DMS79 (cell line): ENCODE data around the gene TMEM245.
A peak's percentile ranks its signal among the peaks of the same experiment; 100 is the strongest.

Experiments
- DNase-seq: peaks from one replicate; lab custom pipeline; 2025; lab: John Stamatoyannopoulos, UW

The TMEM245 gene

GRCh38 chr9:109119439-109120203 is at the start of gene TMEM245:
TMEM245 (minus strand) TSS chr9:109119947; CDS start chr9:109119913, 34 bp downstream.
- peak; percentile 94 for DNase-seq

DNA sequence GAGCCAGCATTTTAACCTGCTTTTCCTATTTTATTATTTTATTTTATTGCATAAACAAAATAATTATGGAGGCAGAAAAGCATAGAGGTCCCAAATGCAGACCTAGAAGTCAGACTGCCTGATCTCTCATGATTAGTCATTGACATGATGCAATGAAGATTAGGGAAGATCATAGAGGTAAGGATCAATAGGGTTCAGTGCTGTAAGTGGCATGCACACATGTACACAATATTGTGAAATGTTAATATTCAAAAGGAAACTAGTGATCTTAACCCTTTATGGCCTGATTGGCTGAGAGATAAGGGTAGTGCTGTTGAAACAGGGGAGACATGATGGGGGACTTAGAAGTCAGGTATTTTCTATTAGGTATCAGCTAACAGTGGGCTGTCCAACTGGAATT is 48.4 kb upstream of the TMEM245 start:
- no peak for DNase-seq

DNA sequence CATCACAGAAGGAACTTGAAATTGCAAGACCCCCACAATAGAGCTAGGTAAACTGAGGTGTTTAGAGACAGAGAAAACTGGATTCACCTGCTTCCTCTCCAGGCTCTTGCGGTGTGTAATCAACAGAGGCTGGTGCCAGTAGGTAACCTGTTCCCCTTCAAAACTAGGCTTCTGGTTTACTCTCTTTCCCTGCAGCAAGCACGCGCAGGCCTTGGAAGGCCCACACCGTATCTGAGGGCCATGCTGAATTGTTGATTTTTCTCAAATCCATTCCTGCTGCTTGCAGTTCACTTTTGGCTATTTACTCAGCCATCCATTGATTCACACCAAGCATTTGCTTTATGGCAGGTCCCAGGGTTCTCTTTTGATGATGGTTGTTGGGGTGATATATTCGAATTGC is 48.0 kb upstream of the TMEM245 start:
- no peak for DNase-seq

- DNase-seq = no peak
Observed at GRCh38 chr9:109166771-109167601, 47.2 kb upstream of the TMEM245 start, which contains the start of gene FRRS1L. FRRS1L (minus strand) TSS chr9:109167249; CDS start chr9:109167138, 111 bp downstream.

DNA sequence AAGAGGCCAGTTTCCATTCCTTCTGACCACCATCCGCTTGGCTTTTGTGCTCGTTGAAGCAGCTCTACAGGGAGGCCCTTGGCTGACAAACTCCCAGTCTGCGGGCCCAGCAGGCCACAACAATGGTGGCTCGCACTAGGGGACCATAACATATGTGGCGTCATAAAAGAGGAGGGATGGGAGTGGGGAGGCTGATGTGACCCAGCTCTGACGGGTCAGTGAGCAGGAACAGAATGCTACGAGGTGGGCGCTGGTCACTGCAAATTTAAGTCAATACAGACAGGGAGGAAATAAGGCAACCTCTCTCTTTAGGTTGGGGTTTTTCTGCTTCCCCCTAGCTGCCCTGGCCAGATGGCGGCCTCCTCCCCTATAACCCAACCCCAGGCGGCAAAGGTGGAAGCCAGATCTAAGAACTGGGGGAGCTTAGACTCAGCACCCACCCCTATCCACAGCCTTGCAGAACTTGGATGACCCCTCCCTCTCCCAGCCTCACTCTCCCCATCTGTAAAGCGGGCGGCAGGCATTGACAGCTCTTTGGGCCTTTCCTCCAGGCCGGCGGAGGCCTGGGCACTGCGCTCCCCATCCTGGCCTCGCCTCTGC is 46.5 kb upstream of the TMEM245 start:
- no peak for DNase-seq

DNA sequence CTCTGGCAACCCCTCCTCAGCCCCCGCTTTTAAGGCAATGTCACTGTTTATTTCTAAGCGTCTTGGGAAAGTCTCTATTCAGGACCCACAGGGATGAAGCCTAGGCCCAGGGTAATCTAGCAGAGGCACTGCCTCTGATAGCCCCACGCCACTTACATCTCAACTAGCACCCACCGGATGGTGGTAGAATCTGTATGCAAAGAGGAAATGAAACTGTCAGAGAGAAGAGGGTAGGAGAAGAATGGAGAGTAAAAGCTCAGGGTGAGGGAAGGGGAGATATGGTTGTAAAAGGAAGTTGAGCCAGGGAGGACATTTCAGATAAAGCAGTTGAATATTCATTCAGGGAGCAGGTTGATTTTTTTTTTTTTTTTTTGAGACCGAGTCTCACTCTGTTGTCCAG is 44.3 kb upstream of the TMEM245 start:
- no peak for DNase-seq

DNA sequence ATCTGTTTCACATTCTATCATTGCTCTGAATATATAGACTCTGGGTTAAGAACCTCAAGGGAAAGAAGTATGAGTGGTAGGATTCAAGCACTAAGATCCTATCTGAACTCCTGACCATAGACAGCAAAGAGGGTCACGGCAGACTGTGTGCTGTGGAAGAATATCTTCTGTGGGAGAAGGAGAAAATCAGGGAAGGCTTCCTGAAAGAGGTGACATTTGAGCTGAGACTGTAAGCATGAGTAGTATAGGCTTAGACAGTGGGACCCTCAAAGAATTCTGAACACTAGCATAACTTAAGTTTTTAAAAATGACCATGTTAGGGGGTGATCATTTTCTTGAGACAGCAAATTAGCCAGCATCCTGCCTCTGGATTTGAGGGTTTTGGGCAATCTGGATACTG is 43.4 kb upstream of the TMEM245 start:
- DNase-seq = no peak

DNA sequence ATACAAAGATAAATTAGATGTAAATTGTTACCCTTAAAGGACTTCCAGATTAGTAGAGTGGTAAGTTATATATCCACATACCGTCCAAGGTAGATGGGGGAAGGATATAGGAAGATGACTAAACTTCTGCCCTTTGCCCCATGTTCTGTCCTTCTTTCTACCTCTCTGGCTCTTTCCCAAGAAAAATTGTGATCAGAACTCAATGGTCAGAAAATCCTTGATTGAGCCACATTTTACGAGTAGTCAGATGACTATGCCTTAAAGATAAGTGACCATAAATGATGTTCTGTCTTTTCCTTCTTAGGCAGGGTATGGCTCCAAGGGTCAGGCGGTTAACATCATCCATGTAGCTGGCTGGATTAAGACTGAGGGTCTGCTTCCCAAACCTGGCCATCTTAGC is 42.9 kb upstream of the TMEM245 start:
- DNase-seq = no peak

DNA sequence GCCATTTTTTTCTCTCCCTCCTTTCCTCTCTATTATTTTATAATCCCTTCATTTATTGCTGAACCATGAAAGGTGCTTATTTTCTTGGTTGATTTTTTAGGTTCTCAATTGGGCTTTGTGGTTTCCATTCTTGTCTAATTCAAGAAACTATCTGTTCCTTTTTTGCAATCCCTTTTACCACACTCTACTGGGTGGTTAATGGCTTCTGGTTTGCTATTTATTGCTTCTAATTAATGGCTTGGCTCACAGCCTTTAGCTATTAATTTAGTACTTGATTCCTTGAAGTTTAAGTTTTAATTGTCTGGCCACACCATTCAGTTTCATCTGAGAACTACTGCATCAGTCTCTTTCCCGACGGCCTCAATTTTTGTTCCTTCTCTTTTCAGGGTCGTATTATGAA is 41.7 kb upstream of the TMEM245 start:
- peak; percentile 30 for DNase-seq

DNA sequence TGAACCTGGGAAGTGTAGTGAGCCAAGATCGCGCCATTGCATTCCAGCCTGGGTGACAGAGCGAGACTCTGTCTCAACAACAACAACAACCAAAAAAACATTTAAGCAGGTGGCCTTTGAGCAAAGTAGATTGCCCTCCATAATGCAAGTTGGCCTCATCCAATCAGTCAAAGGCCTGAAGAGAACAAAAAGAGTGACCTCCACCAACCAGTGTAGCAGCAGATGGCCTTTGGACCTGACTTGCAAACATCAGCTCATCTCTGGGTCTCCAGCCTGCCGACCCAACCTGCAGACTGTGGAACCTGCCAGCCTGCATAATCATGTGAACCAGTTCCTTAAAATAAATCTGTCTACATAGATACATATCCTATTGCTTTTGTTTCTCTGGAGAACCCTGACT is 39.8 kb upstream of the TMEM245 start:
- DNase-seq = no peak

- DNase-seq = no peak
Observed at GRCh38 chr9:109158651-109159050, 38.9 kb upstream of the TMEM245 start.

DNA sequence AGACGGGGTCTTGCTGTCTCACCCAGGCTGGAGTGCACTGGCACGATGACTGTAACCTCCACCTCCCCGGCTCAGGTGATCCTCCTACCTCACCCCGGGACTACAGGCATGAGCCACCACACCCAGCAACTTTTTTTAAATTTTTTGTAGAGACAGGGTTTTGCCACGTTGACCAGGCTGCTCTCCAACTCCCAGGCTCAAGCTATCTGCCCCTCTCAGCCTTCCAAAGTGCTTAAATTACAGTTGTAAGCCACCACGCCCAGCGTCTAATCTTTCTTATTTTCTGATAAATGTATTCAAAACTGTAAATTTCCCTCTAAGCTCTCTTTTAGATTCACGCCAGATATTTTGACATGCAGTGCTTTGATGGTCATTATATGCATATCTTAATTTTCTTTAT is 37.0 kb upstream of the TMEM245 start:
- DNase-seq = no peak

DNA sequence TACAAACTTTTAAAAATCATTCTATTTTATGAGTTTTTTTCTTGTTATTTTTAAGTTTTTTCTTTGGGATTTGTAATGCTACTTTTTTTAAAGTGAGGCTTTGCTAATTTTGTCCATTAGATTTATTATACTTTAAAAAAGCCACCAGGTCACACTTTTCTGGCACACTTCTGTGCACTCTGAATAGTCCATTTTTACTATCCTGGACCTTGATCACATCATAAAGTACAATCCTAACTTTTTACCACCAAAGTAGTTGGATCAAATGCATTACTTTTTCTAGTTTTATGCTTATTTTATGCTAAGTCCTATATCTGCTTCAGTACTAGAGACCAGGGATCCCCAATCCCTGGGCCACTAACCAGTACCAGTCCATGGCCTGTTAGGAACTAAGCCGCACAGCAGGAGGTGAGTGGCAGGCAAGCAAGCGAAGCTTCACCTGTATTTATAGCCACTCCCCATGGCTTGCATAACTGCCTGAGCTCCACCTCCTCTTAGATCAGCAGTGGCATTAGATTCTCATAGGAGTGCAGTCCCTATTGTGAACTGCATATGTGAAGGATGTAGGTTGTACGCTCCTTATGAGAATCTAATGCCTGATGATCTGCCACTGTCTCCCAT is 31.3 kb upstream of the TMEM245 start:
- no peak for DNase-seq

DNA sequence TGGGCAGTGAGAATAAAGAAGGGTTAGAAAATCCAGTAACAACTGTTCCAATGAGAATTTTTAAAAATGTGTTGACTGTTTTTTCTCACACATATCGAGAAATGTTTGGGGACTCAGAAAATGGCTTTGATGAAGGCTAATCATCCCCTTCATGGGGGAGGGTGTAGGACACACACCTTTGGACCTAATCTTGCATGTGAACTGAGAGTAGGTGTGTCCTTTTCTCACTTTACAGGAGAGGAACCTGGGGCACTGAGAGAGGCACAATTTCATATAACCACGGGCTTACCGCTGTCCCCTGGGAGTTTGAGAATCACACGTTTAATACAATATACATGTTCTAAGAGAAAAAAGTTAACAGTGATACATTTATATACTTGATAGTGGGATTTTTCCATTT is 30.0 kb upstream of the TMEM245 start:
- no peak for DNase-seq

- no peak for DNase-seq
Observed at GRCh38 chr9:109149089-109149488, 29.3 kb upstream of the TMEM245 start.

DNA sequence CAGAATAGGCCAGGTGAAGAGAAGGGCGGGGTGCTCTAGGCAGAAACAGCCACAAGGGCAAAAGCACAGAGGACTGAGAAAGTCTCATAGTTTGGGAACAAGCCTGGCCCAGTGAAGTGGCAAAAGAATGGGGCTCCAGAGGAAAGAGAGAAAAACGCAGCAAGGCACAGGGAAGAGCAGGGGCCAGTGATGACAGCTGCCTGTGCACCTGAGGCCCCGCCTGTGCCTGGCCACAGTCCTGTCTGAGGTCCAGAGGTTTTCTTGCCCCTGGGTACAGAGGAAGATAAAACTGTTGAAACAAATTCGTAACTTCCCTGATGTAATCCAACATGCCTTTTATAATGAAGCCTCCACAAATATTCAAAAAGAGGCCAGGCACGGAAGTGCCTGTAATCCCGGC is 25.3 kb upstream of the TMEM245 start:
- DNase-seq = no peak

DNA sequence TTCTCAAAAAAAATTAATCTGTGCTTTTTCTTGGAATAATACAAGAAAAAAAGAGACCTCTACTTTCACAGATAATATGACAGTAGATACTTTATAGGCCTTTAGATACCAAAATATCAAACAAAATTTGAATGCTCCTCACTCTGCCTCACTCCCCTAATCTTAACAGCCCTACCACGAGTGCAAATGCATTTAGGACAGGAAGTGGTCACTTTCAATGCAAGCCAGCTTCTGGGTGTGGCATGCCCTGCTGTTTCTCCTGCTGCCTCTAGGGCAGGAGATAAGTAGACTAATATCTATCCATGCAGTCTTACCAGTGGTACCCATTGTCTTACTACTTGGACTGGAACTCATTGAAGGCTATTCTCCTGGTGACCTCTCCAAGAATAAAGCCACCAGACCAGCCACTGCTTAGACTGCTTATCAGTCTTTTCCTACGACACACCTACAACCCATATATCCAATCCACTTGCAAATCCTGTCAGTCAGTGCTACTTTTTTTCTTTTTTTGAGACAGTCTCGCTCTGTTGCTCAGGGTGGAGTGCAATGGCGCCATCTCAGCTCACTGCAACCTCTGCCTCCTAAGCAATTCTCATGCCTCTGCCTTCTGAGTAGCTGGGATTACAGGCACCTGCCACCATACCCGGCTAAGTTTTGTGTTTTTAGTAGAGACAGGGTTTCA is 24.3 kb upstream of the TMEM245 start:
- no peak for DNase-seq

- no peak for DNase-seq
Observed at GRCh38 chr9:109141375-109141774, 21.6 kb upstream of the TMEM245 start.

DNA sequence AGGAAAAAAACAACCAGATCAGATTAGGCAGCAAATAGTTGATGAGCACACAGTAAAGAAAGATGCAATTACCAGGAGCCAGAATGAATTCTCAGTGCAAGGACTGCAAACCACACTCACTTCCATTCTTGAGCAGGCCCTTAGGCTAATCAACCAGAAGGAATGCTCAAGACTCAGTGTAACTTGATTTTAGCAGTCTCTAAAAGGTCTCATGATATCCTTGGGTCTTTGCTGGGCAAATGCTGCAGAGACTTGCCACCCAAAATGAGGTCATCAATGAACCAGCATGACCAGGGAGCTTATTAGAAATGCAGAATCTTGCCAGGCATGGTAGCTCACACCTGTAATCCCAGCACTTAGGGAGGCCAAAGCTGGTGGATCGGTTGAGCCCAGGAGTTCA is 20.1 kb upstream of the TMEM245 start:
- no peak for DNase-seq

DNA sequence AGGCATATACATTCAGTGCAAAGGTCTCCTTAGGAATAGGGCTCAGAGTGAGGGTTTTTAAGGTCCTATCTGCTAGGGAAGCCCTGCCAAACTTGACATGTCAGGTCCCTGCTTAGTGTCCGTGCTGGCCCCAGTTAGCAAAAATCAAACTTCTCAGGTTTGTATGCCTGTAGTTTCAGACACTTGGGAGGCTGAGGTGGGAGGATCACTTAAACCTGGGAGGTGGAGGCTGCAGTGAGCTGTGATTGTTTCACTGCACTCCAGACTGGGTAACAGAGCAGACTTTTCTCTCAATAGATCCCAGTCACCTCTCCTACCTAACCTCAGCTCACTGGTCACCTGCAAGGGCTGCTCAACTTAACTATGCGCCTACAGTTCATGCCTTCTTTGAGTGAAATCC is 18.7 kb upstream of the TMEM245 start:
- DNase-seq = no peak

DNA sequence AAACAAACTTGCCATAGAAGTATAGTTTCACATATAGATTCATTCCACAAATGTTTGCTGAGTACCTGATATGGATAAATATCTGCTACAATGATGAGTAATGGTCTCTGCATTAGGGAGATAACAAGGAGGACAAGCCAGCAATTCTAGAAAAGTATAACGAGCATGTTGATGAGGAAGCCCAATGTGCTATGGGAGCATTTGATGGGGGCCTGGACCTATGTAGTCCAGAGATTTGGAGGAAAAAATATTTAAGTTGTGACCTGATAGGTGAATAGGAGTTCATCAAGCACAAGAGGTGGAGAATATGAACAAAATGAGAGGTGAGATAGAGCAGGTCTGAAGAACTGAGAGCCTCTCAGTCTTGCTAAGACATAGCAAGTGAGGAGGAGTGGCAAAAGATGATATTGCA is 14.4 kb upstream of the TMEM245 start:
- DNase-seq = no peak

- no peak for DNase-seq
Observed at GRCh38 chr9:109133533-109133932, 13.8 kb upstream of the TMEM245 start.
